Neural cell (in vitro differentiated cells): ENCODE measurements around the gene HEYL. TPM values are rescaled to one million over a fixed set of nuclear protein-coding genes. Genes with fewer than 3 reads are reported as not detected.

ENCODE experiments used
- H2AFZ ChIP-seq: fragments of 200-600, 300-800 bp; sonication (generic), shearing (Covaris generic); 2 replicates; pipeline ENCODE4 v1.6.0; 2014; ENCODE audit warnings: low read depth, mild to moderate bottlenecking, antibody characterized with exemption, low read length, moderate library complexity
- H3F3A ChIP-seq: fragments of 200-600 bp; shearing (Covaris generic); 2 replicates; pipeline ENCODE4 v1.6.1; 2016; ENCODE audit warnings: mild to moderate bottlenecking, moderate library complexity, mixed read lengths, antibody characterized with exemption, low read length; ENCODE audit not compliant: insufficient read depth, poor library complexity, severe bottlenecking
- H3K27ac ChIP-seq: fragments of 200-600, 300-800 bp; sonication (generic), shearing (Covaris generic); 2 replicates; pipeline ENCODE4 v1.5.1; 2014; ENCODE audit warnings: mild to moderate bottlenecking, low read length, moderate library complexity
- H3K27me3 ChIP-seq: fragments of 300-800, 200-600 bp; sonication (generic), shearing (Covaris generic); 2 replicates; pipeline ENCODE4 v1.6.0; 2014; ENCODE audit warnings: mild to moderate bottlenecking, low read depth, low read length, moderate library complexity; ENCODE audit not compliant: insufficient read depth
- H3K36me3 ChIP-seq: fragments of 300-800, 200-600 bp; sonication (generic), shearing (Covaris generic); 2 replicates; pipeline ENCODE4 v1.5.1; 2014; ENCODE audit warnings: mild to moderate bottlenecking, antibody characterized with exemption, low read length, moderate library complexity; ENCODE audit not compliant: insufficient read depth
- H3K4me2 ChIP-seq: fragments of 300-800, 200-600 bp; sonication (generic), shearing (Covaris generic); 2 replicates; pipeline ENCODE4 v1.6.0; 2014; ENCODE audit warnings: mild to moderate bottlenecking, low read length
- H3K4me3 ChIP-seq: fragments of 300-800, 200-600 bp; sonication (generic), shearing (Covaris generic); 2 replicates; pipeline ENCODE4 v1.5.1; 2014; ENCODE audit warnings: mild to moderate bottlenecking, low read length, moderate library complexity
- H3K79me2 ChIP-seq: fragments of 200-600 bp; shearing (Covaris generic); replicated peaks from 2 replicates; pipeline ENCODE4 v1.6.0; 2014; ENCODE audit warnings: mild to moderate bottlenecking, low read length, moderate library complexity; ENCODE audit not compliant: insufficient read depth
- H3K9ac ChIP-seq: fragments of 300-800, 200-600 bp; sonication (generic), shearing (Covaris generic); 2 replicates; pipeline ENCODE4 v1.6.1; 2016; ENCODE audit warnings: mild to moderate bottlenecking, low read length, mixed read lengths
- H3K9me2 ChIP-seq: fragments of 200-600 bp; shearing (Covaris generic); 2 replicates; pipeline ENCODE4 v1.6.1; 2016; ENCODE audit warnings: mild to moderate bottlenecking, low read length, mixed read lengths; ENCODE audit not compliant: insufficient read depth
- H3K9me3 ChIP-seq: fragments of 200-600, 300-800 bp; sonication (generic), shearing (Covaris generic); 2 replicates; pipeline ENCODE4 v1.6.1; 2016; ENCODE audit warnings: mild to moderate bottlenecking, mixed run types, low read length, moderate library complexity, mixed read lengths
- H4K20me1 ChIP-seq: fragments of 200-600 bp; shearing (Covaris generic); 2 replicates; pipeline ENCODE4 v1.6.1; 2016; ENCODE audit warnings: mild to moderate bottlenecking, mixed run types; ENCODE audit not compliant: insufficient read depth
- EP300 ChIP-seq: fragments of 450-650 bp; conservative IDR thresholded peaks from 2 replicates; pipeline ENCODE4 v1.6.1; 2014; ENCODE audit warnings: antibody characterized with exemption, mild to moderate bottlenecking, moderate library complexity; ENCODE audit not compliant: poor library complexity, severe bottlenecking
- EZH2 ChIP-seq: fragments of 200-600, 300-800 bp; shearing (Covaris generic), sonication (generic); IDR thresholded peaks from 2 replicates; pipeline ENCODE4 v1.6.1; 2014; ENCODE audit warnings: antibody characterized with exemption, low read length, borderline replicate concordance, mild to moderate bottlenecking; ENCODE audit not compliant: insufficient read depth, poor library complexity, severe bottlenecking
- MXI1 ChIP-seq: fragments of 450-650 bp; conservative IDR thresholded peaks from 2 replicates; pipeline ENCODE4 v1.6.1; 2014; ENCODE audit warnings: antibody characterized with exemption, mild to moderate bottlenecking; ENCODE audit not compliant: poor library complexity, severe bottlenecking
- POLR2AphosphoS5 ChIP-seq: IDR thresholded peaks from 2 replicates; pipeline ENCODE4 v1.6.1; 2012
- RAD21 ChIP-seq: fragments of 450-650 bp; conservative IDR thresholded peaks from 2 replicates; pipeline ENCODE4 v1.6.1; 2014; ENCODE audit warnings: antibody characterized with exemption, mild to moderate bottlenecking, moderate library complexity
- REST ChIP-seq: IDR thresholded peaks from 2 replicates; pipeline ENCODE4 v1.6.1; 2012; ENCODE audit warnings: borderline replicate concordance
- SMC3 ChIP-seq: fragments of 450-650 bp; conservative IDR thresholded peaks from 2 replicates; pipeline ENCODE4 v1.6.1; 2014; ENCODE audit warnings: antibody characterized with exemption, mild to moderate bottlenecking, moderate library complexity; ENCODE audit not compliant: poor library complexity
- TAF1 ChIP-seq: IDR thresholded peaks from 2 replicates; pipeline ENCODE4 v1.6.1; 2012; ENCODE audit warnings: low read depth
- polyA plus RNA-seq: library from polyadenylated mRNA; depleted of rRNA; stranded (reverse); fragments of >200 nt; gene quantifications from 2 replicates; pipeline ENCODE4 v1.2.3, GENCODE V29; 2014
- TF ChIP-seq, protein P1 (sequence below): fragments of 450-650 bp; IDR thresholded peaks from 2 replicates; pipeline ENCODE4 v1.5.1; 2014; ENCODE audit warnings: antibody characterized with exemption, mild to moderate bottlenecking, moderate library complexity; ENCODE audit not compliant: poor library complexity, severe bottlenecking

HEYL gene
- polyA plus RNA-seq, 1 donor from 2014 or later: not detected

- H3K27me3 ChIP-seq: peaks cover 32% of the 10 kb centered on the region
- no peaks in the 10 kb centered on the region for H3K36me3 ChIP-seq
- H3K9ac ChIP-seq: no peak overlapping the region
- no peaks in the 10 kb centered on the region for H4K20me1 ChIP-seq
- H3F3A ChIP-seq: no peaks in the 10 kb centered on the region
- H3K9me2 ChIP-seq: no peaks in the 10 kb centered on the region
- no peak overlapping the region for H3K4me3 ChIP-seq
- no peak overlapping the region for H3K27ac ChIP-seq
- H3K9me3 ChIP-seq: no peaks in the 10 kb centered on the region
- no peak overlapping the region for H3K4me2 ChIP-seq
- H2AFZ ChIP-seq: no peak overlapping the region
- TF ChIP-seq REST: no peak
- TF ChIP-seq MXI1: no peak
- TF ChIP-seq RAD21: no peak
- no peak for TF ChIP-seq POLR2AphosphoS5
- no peak for TF ChIP-seq EP300
- no peak for TF ChIP-seq TAF1
- no peak for TF ChIP-seq EZH2
- no peak for TF ChIP-seq SMC3
- TF ChIP-seq, protein P1, sequence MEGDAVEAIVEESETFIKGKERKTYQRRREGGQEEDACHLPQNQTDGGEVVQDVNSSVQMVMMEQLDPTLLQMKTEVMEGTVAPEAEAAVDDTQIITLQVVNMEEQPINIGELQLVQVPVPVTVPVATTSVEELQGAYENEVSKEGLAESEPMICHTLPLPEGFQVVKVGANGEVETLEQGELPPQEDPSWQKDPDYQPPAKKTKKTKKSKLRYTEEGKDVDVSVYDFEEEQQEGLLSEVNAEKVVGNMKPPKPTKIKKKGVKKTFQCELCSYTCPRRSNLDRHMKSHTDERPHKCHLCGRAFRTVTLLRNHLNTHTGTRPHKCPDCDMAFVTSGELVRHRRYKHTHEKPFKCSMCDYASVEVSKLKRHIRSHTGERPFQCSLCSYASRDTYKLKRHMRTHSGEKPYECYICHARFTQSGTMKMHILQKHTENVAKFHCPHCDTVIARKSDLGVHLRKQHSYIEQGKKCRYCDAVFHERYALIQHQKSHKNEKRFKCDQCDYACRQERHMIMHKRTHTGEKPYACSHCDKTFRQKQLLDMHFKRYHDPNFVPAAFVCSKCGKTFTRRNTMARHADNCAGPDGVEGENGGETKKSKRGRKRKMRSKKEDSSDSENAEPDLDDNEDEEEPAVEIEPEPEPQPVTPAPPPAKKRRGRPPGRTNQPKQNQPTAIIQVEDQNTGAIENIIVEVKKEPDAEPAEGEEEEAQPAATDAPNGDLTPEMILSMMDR: no peak
- H3K79me2 ChIP-seq: no peaks in the 10 kb centered on the region
Measured at GRCh38 chr1:39666772-39667171, 27.3 kb upstream of the HEYL start.

- Histone ChIP-seq H3K27ac (no peak overlapping the region), H3K27me3 (peaks cover 2% of the 10 kb centered on the region), H3K9me2 (no peaks in the 10 kb centered on the region), H4K20me1 (no peaks in the 10 kb centered on the region), H3K4me2 (no peak overlapping the region), H3K36me3 (no peaks in the 10 kb centered on the region), H3K9ac (no peak overlapping the region), H3F3A (no peaks in the 10 kb centered on the region), H2AFZ (no peak overlapping the region), H3K9me3 (no peaks in the 10 kb centered on the region), H3K4me3 (no peak overlapping the region), H3K79me2 (no peaks in the 10 kb centered on the region)
- TF ChIP-seq MXI1: no peak
- no peak for TF ChIP-seq SMC3
- TF ChIP-seq EZH2: no peak
- TF ChIP-seq, protein P1: no peak
- TF ChIP-seq TAF1: no peak
- TF ChIP-seq EP300: no peak
- TF ChIP-seq POLR2AphosphoS5: no peak
- TF ChIP-seq REST: no peak
- no peak for TF ChIP-seq RAD21
Measured at GRCh38 chr1:39663559-39663958, 24.1 kb upstream of the HEYL start.
